Trophoblast cell (in vitro differentiated cells and primary cell): ENCODE results near the gene OR10AG1.

Experiments
- DNase-seq, 2 donors: peaks; one replicate each; pipeline ENCODE4 v3.0.0-alpha.2; 2016
- H2AFZ ChIP-seq: 2 replicates; pipeline ENCODE4 v1.6.1; 2013; ENCODE audit warnings: low read length, moderate library complexity, mild to moderate bottlenecking; ENCODE audit not compliant: insufficient read depth, poor library complexity
- H2AK5ac ChIP-seq: 2 replicates; pipeline ENCODE4 v1.6.1; 2013; ENCODE audit warnings: mild to moderate bottlenecking, low read length
- H2BK120ac ChIP-seq: 2 replicates; pipeline ENCODE4 v1.6.1; 2013; ENCODE audit warnings: low read length, mild to moderate bottlenecking, moderate library complexity; ENCODE audit not compliant: insufficient read depth, poor library complexity
- H2BK12ac ChIP-seq: 2 replicates; pipeline ENCODE4 v1.6.1; 2013; ENCODE audit warnings: mild to moderate bottlenecking, low read length, moderate library complexity
- H2BK5ac ChIP-seq: 2 replicates; pipeline ENCODE4 v1.6.1; 2013; ENCODE audit warnings: low read length, low read depth, moderate library complexity, mild to moderate bottlenecking; ENCODE audit not compliant: poor library complexity
- H3K14ac ChIP-seq: 2 replicates; pipeline ENCODE4 v1.6.1; 2013; ENCODE audit warnings: mild to moderate bottlenecking, low read length
- H3K18ac ChIP-seq: 2 replicates; pipeline ENCODE4 v1.6.1; 2013; ENCODE audit warnings: mild to moderate bottlenecking, low read length
- H3K23ac ChIP-seq: 2 replicates; pipeline ENCODE4 v1.6.1; 2013; ENCODE audit warnings: low read length
- H3K27ac ChIP-seq: 2 replicates; pipeline ENCODE4 v1.5.1; 2013; ENCODE audit warnings: low read depth, mild to moderate bottlenecking, inconsistent platforms, low read length, moderate library complexity
- H3K27me3 ChIP-seq: 2 replicates; pipeline ENCODE4 v1.6.1; 2013; ENCODE audit warnings: inconsistent platforms, mild to moderate bottlenecking, low read length, moderate library complexity; ENCODE audit not compliant: insufficient read depth
- H3K36me3 ChIP-seq, 2 experiments: 1 replicate in 1 of 2; 2 replicates in 1 of 2; pipeline ENCODE4 v1.6.1; 2013; ENCODE audit warnings: low read length in 2 of 2, mild to moderate bottlenecking in 2 of 2, moderate library complexity in 1 of 2; ENCODE audit not compliant: insufficient read depth in 2 of 2, control insufficient read depth in 1 of 2
- H3K4ac ChIP-seq: 2 replicates; pipeline ENCODE4 v1.6.1; 2013; ENCODE audit warnings: low read depth, mild to moderate bottlenecking, low read length, moderate library complexity
- H3K4me1 ChIP-seq, 2 experiments: 1 replicate in 1 of 2; 2 replicates in 1 of 2; pipeline ENCODE4 v1.6.1; 2013; ENCODE audit warnings: low read length in 2 of 2, mild to moderate bottlenecking in 2 of 2, moderate library complexity in 1 of 2; ENCODE audit not compliant: insufficient read depth in 2 of 2, control insufficient read depth in 1 of 2
- H3K4me2 ChIP-seq: 2 replicates; pipeline ENCODE4 v1.6.1; 2013; ENCODE audit warnings: inconsistent platforms, mild to moderate bottlenecking, low read length, moderate library complexity
- H3K4me3 ChIP-seq: 2 replicates; pipeline ENCODE4 v1.5.1; 2013; ENCODE audit warnings: mild to moderate bottlenecking, low read depth, low read length, inconsistent platforms
- H3K79me1 ChIP-seq: one replicate; pipeline ENCODE4 v1.6.1; 2013; ENCODE audit warnings: low read length
- H3K79me2 ChIP-seq: 2 replicates; pipeline ENCODE4 v1.6.1; 2013; ENCODE audit warnings: low read length, mild to moderate bottlenecking; ENCODE audit not compliant: control insufficient read depth, insufficient read depth, poor library complexity
- H3K9ac ChIP-seq: 2 replicates; pipeline ENCODE4 v1.6.1; 2013; ENCODE audit warnings: mild to moderate bottlenecking, low read length
- H3K9me3 ChIP-seq: 2 replicates; pipeline ENCODE4 v1.6.1; 2013; ENCODE audit warnings: low read depth, mild to moderate bottlenecking, control low read depth, inconsistent platforms, low read length; ENCODE audit not compliant: insufficient read depth
- H4K12ac ChIP-seq: 2 replicates; pipeline ENCODE4 v1.6.1; 2013; ENCODE audit warnings: low read depth, mild to moderate bottlenecking, low read length, moderate library complexity
- H4K8ac ChIP-seq: 2 replicates; pipeline ENCODE4 v1.6.1; 2013; ENCODE audit warnings: low read depth, mild to moderate bottlenecking, low read length, moderate library complexity
- H4K91ac ChIP-seq: one replicate; pipeline ENCODE4 v1.6.1; 2013; ENCODE audit warnings: low read depth, mild to moderate bottlenecking, low read length, moderate library complexity
- WGBS: extraction: QIAGEN DNeasy Blood & Tissue Kit; methylation state at CpG from one replicate; pipeline ENCODE4 v1.1.7; 2013; ENCODE audit warnings: missing lambda C conversion rate; ENCODE audit not compliant: insufficient read length, insufficient coverage; ENCODE audit errors: extremely low coverage; 5-methylcytosine and 5-hydroxymethylcytosine counted together

OR10AG1 gene

DNA sequence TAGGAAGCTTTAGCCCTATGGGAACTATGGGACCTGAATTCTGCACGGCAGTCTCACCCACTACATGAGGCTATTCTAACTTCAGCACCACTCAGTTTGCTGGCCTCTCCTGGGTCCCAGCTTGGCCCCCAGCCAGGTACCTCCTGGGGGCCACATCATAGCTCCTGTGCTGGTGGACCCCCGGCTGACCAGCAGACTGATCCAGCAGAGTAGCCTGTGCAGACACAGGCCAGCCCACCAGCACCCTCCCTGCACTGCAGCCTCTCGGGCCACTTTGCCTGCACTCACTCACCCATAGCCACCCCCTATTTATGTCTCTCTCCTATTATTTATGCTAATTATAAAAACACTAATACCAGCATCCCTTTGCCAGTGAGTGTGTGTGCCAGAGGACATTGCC, 1.2 kb upstream of the OR10AG1 start:
- no peak overlapping the region for H2AK5ac ChIP-seq

DNA sequence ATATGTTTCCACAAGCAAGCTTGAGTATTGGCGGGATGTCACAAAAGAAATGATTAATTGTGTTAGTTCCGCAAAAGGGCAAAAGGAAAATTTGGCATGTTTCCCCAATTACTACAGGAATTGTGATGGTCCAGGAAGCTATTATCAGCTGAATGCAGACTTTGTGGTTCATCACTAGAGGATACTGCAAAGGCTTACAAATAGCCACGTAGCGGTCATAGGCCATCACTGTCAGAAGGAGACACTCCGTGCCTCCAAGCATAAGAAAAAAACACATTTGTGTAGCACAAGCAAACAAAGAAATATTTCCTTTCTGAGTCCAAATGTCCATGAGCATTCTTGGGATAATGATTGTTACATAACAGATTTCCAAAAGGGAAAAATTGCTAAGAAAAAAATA, 1.8 kb downstream of the OR10AG1 start:
- no peak overlapping the region for H2BK12ac ChIP-seq
- H3K23ac ChIP-seq = no peak overlapping the region
- H3K9ac ChIP-seq = no peak overlapping the region
- H3K4me2 ChIP-seq = no peak overlapping the region
- no peaks in the 10 kb centered on the region for H3K36me3 ChIP-seq
- no peaks in the 10 kb centered on the region for H3K79me2 ChIP-seq
- no peak overlapping the region for H3K4ac ChIP-seq
- no peak overlapping the region for H4K12ac ChIP-seq
- H4K8ac ChIP-seq = no peak overlapping the region
- H2BK5ac ChIP-seq = no peak overlapping the region
- H3K4me3 ChIP-seq = no peak overlapping the region
- H3K18ac ChIP-seq = no peak overlapping the region
- H3K9me3 ChIP-seq = peaks cover 2% of the 10 kb centered on the region
- no peaks in the 10 kb centered on the region for H3K4me1 ChIP-seq
- H2AK5ac ChIP-seq = no peak overlapping the region
- no CpG with 5 or more reads among the region's 5 CpGs for WGBS
- no peak overlapping the region for H3K27ac ChIP-seq
- no peak overlapping the region for H3K14ac ChIP-seq
- H3K79me1 ChIP-seq = no peaks in the 10 kb centered on the region
- no peak for DNase-seq
- no peak overlapping the region for H2BK120ac ChIP-seq
- no peak overlapping the region for H4K91ac ChIP-seq
- no peak overlapping the region for H2AFZ ChIP-seq
- no peaks in the 10 kb centered on the region for H3K27me3 ChIP-seq

More for the DNA sequence above, 1.2 kb upstream of the OR10AG1 start:
- no peak overlapping the region for H3K23ac ChIP-seq
- no peaks in the 10 kb centered on the region for H3K4me1 ChIP-seq
- no peak overlapping the region for H4K12ac ChIP-seq
- no peak overlapping the region for H2BK5ac ChIP-seq
- no CpG with 5 or more reads among the region's 3 CpGs for WGBS
- H3K4me3 ChIP-seq = no peak overlapping the region
- H2BK120ac ChIP-seq = no peak overlapping the region
- H3K79me1 ChIP-seq = no peaks in the 10 kb centered on the region
- no peak overlapping the region for H3K9ac ChIP-seq
- H3K36me3 ChIP-seq = no peaks in the 10 kb centered on the region
- H3K4ac ChIP-seq = no peak overlapping the region
- no peak overlapping the region for H4K8ac ChIP-seq
- no peak overlapping the region for H3K27ac ChIP-seq
- H2AFZ ChIP-seq = no peak overlapping the region
- H2BK12ac ChIP-seq = no peak overlapping the region
- H3K9me3 ChIP-seq = peaks cover 2% of the 10 kb centered on the region
- no peak overlapping the region for H4K91ac ChIP-seq
- H3K18ac ChIP-seq = no peak overlapping the region
- no peak for DNase-seq
- no peak overlapping the region for H3K14ac ChIP-seq
- no peaks in the 10 kb centered on the region for H3K79me2 ChIP-seq
- H3K4me2 ChIP-seq = no peak overlapping the region
- no peaks in the 10 kb centered on the region for H3K27me3 ChIP-seq

DNA sequence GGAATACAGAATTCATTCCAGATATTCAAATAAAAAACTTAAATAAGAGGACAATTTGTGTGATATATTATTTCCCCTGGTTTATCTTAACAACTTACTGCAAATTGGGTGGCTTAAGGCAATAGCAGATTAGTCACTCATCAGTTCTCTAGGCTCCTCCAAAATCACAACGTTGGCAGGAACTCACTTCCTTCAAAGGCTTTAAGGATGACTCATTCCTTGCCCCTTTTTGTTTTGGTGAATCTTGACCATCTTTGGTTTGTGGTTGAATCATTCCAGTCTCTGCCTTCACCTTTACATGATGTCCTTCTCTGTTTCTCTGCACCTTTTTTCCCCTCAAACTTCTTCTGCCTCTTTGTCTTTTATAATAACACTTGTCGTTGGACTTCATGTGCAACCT, 3.4 kb downstream of the OR10AG1 start:
- Histone ChIP-seq H3K18ac (no peak overlapping the region), H3K4me3 (no peak overlapping the region), H3K4me1 (no peaks in the 10 kb centered on the region), H4K91ac (no peak overlapping the region), H2BK5ac (no peak overlapping the region), H3K36me3 (no peaks in the 10 kb centered on the region), H3K27me3 (no peaks in the 10 kb centered on the region), H2AK5ac (no peak overlapping the region), H2BK12ac (no peak overlapping the region), H3K27ac (no peak overlapping the region), H3K79me2 (no peaks in the 10 kb centered on the region), H3K79me1 (no peaks in the 10 kb centered on the region), H3K9ac (no peak overlapping the region), H3K4me2 (no peak overlapping the region), H2BK120ac (no peak overlapping the region), H3K9me3 (peaks cover 2% of the 10 kb centered on the region), H3K4ac (no peak overlapping the region), H2AFZ (no peak overlapping the region), H3K23ac (no peak overlapping the region), H4K12ac (no peak overlapping the region), H3K14ac (no peak overlapping the region), H4K8ac (no peak overlapping the region)
- no peak for DNase-seq
- WGBS = no CpG with 5 or more reads among the region's 2 CpGs

DNA sequence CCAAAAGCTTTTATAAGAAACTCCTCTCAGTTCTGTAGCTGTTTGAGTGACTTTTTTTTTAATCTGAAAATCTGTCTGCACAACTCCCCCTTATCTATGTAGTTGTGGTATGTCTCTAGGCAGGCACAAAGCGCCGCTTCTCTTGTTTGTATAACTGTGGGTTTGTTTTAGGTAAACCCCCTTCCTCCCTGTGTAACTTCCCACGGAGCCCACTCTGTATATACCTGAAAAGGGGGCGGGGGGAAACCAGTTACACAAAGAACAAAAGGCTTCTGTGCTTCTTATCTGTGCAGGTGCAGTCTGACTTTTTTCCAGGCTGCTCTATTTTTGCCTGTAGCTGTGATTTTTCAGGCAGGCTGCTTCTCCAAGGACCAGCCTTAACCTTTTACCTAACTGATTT, 13.2 kb downstream of the OR10AG1 start:
- Histone ChIP-seq H3K36me3 (no peaks in the 10 kb centered on the region), H3K79me2 (no peaks in the 10 kb centered on the region), H2AK5ac (no peak overlapping the region), H4K91ac (no peak overlapping the region), H3K9ac (no peak overlapping the region), H3K27ac (no peak overlapping the region), H2BK120ac (no peak overlapping the region), H3K9me3 (no peaks in the 10 kb centered on the region), H3K4me2 (no peak overlapping the region), H2BK5ac (no peak overlapping the region), H3K4me3 (no peak overlapping the region), H3K4ac (no peak overlapping the region), H3K18ac (no peak overlapping the region), H3K4me1 (no peaks in the 10 kb centered on the region), H4K12ac (no peak overlapping the region), H2AFZ (no peak overlapping the region), H3K14ac (no peak overlapping the region), H4K8ac (no peak overlapping the region), H3K27me3 (no peaks in the 10 kb centered on the region), H3K23ac (no peak overlapping the region), H3K79me1 (no peaks in the 10 kb centered on the region), H2BK12ac (no peak overlapping the region)
- DNase-seq = no peak
- no CpG with 5 or more reads among the region's 4 CpGs for WGBS
